DND-41 (cell line): ENCODE data around the gene SKIDA1.

Experiments
- CTCF ChIP-seq: IDR thresholded peaks from 2 replicates; pipeline ENCODE4 v1.5.1; 2012; ENCODE audit warnings: borderline replicate concordance, low read length, moderate library complexity, mild to moderate bottlenecking; ENCODE audit not compliant: poor library complexity, severe bottlenecking; ENCODE audit errors: extremely low read depth
- EZH2 ChIP-seq: IDR thresholded peaks from 3 replicates; pipeline ENCODE4 v1.6.1; 2012; ENCODE audit warnings: borderline replicate concordance, low read depth, mild to moderate bottlenecking, moderate library complexity, low read length, inconsistent platforms; ENCODE audit not compliant: severe bottlenecking

- no peak for TF ChIP-seq CTCF
- no peak for TF ChIP-seq EZH2
Measured at GRCh38 chr10:21570761-21571521, 45.5 kb upstream of the SKIDA1 start.
